ENCODE results near the gene CHPT1.

CHPT1 gene

DNA sequence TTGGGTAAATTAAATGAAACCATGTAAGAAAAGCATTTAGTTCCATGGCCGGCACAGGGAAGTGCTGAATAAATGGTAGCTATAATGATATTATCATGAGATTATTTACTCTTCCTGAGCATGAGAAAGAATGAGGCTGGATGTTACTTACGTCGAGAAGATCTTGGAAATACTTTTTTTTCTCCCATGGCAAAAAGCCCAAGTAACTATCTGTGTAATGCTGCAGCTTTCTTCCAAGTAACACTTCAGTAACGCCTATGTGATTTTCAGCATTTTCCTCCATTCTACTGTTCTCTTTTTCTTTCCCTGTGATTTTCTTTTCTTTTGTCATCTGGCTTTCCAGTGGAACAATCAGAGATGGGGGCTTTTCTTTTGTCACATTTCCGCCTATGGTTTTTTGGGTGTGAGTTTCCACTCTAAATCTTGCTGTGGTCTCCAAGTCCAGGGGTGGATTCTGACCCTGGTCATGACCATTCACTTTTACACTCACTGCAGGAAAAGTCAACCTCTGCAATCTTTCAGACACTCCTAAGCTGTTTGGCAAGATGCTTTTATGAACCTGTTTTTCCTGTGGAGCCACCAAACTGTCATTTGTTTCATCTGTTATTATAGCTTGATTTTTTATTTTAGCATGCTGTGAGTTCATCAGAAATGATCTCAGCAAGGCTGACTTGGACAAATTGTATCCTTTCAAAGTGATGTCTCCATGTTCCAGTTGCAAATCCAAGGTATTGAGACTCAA is 66.8 kb downstream of the CHPT1 start:
- no peak for DNase-seq (ENCODE audit: low spot score)

DNA sequence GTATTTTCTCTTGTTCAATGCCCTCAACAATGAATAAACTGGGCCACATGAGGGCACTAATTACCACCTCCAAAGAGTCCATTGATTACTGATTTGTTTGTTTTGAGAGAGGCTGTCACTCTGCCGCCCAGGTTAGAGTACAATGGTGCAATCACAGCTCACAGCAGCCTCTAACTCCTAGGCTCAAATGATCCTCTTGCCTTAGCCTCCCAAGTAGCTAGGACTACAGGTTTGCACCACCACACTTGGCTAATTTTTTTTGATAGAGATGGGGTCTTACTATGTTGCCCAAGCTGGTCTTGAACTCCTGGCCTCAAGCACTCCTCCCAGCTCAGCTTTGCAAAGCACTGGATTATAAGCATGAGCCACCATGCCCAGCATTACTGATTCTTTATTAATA is 70.1 kb downstream of the CHPT1 start:
- DNase-seq (ENCODE audit: low spot score) = no peak

DNA sequence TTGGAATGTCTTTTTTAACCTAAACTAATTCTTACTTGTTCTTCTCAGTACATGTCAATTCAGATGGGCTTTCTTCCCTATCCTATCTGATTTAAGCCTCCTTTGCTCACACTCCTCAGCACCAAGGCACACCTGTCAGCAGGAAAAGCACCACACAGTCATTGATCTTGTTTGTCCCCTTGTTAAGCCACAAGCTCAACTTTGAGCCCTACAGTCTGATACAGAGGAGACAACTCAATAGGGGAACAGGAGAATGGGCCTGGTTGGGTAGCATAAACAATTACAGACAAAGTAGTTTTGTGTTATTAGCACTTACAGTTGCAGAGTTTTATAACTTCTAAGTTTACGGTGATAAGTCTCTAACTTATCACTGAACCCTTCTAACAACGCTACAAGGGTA is 71.3 kb downstream of the CHPT1 start:
- no peak for DNase-seq (ENCODE audit: low spot score)

DNA sequence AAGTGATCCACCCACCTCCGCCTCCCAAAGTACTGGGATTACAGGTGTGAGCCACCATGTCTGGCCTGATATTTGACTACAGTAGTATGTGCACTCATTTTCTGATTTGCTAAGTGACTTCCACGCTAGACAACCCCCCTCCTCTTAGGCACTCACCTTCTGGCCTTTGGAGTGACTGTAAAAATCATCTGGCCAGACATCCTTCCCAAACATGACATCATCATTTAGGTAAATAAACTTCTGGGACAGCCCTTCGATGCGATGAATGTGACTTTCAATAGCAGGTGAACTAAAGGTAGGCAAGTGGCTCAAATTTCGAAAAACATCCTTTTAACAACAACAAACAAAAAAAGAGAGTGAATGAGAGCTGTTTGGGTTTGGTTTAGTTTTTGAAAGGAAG is 72.4 kb downstream of the CHPT1 start:
- no peak for DNase-seq (ENCODE audit: low spot score)

DNA sequence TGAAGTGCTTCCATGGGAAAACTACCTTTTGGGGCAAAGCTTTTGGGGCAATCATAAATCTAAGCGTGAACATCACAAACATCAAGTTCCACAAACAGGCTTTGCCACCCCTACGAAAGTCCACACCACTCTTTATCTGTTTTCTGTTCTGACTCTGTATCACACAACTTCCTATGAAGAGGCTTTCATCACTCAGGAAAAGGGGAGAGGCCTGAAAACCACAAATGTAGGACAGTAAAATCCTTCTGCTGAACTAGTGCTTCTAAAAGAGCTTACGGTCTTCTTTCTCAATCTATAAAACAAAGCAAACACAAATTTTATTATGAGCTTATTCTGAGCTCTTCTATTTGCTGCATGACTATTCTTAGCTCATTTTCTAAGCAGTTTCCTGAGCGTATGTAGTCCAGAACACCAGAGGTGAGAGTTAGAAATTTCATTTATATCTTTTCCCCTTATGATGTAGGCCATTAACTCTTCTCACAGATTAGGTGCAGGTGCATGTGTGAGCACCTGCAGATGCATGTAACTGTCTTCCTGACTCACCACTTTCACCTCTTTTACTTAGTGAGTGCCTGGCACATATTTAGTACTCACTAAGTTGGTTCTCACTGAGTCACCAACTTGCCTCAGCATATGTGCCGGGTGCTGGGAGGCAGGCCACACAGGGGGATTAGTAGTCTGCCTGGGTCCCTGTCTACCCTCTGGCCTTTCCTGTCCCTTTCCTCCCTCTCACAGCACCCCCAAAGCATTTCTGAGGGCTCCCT is 74.8 kb downstream of the CHPT1 start:
- no peak for DNase-seq (ENCODE audit: low spot score)

DNA sequence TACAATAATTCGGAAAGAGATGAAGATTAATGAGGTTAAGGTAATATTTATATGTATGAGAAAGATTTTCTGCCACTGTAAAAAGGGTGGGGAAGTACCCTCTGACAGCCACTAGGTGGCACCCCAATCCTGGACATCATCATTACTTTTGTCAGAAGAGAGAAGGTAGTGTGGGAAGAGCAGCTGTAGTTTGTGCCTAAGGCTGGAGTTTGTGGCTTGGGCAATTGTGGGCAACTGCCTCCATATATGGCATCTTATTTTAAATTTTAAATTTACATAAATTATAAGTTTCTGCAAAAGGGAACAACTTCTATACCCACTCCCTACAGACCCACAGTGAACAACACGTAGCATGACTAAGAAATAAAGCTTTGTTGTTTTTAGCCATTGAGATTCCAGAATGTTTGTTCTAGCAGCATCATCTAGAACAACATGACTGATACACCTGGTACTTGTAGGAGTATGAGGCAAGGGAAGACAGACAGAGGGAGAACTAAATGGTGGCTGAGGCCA is 76.3 kb downstream of the CHPT1 start:
- peak; percentile 65 for DNase-seq (ENCODE audit: low spot score)

DNA sequence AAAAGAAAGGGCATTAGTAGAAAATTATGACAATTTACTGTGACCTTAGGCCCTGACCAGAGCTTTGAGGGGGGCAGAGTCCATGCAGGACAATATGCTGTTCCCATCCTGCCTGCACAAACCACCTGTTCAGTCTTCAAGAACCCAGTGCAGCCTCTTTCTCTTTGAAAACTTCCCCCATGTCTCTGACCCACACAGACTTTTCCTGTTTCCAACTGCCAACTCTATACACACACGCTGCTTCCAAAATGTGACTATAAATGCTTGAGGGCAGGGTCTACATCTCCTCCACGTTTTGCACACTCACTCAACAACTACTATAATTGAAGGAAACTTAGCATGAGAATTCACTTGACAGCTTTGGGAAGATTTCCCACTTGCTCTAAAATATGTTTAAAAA is 78.4 kb downstream of the CHPT1 start:
- DNase-seq (ENCODE audit: low spot score) = no peak

DNA sequence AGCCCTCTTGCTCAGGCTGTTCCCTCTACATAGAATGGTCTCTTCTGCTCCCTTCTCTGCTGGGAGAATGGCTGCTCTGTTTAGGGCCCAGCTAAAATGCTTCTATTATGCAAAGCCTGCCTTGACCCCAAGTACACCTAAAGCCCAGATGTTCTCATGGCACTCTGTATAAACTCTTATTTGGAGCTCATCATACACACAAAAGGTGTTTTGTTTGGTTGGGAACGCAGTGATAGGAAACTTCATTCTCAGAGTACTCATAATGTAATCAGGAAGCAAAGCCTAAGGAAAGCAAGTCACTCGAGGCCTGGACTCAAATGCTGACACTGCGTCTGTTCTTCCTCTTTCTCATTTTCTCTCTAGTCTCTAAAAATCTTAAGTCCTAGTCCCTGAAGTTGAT is 80.0 kb downstream of the CHPT1 start:
- DNase-seq (ENCODE audit: low spot score) = no peak

DNA sequence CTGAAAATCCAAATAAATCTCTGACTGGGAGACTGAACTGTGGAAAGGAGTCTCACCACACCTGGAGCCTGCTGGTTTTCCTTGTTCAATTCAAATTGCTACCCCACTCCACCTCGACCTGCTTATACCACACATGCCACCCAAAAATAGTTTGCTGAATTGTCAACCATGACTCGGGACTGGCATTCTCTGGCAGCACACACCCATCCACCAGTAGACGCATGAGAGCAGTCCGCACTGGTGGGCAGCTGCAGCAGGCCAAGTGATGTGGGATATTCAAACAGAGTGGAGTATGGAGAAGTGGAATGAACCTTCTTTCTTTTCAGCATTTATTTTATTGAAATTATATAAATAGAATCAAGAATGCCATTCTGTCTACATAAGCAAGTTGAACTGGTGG is 80.5 kb downstream of the CHPT1 start:
- no peak for DNase-seq (ENCODE audit: low spot score)

Data from kidney capillary endothelial cell (primary cell).